ENCODE data around the gene NEK2.
A peak's percentile ranks its signal among the peaks of the same experiment; 100 is the strongest.
"Not testable (repeated sequence)": the region's sequence is repeated elsewhere in the genome, so short reads cannot be mapped to it uniquely, and the experiment has no call there.

NEK2 gene

GRCh38 chr1:211693911-211694310 lies 18.5 kb upstream of the NEK2 start:
- DNase-seq: not testable (repeated sequence)

- DNase-seq: no peak
Measured at GRCh38 chr1:211688421-211688820, 13.0 kb upstream of the NEK2 start.

GRCh38 chr1:211687462-211688215 lies 12.2 kb upstream of the NEK2 start:
- DNase-seq: no peak

- no peak for DNase-seq
Measured at GRCh38 chr1:211685823-211686222, 10.4 kb upstream of the NEK2 start.

GRCh38 chr1:211684791-211685190 lies 9.4 kb upstream of the NEK2 start:
- DNase-seq: no peak

- DNase-seq: no peak
Measured at GRCh38 chr1:211684331-211684730, 8.9 kb upstream of the NEK2 start.

GRCh38 chr1:211683396-211684297 lies 8.2 kb upstream of the NEK2 start:
- no peak for DNase-seq

GRCh38 chr1:211682186-211682585 lies 6.8 kb upstream of the NEK2 start:
- DNase-seq: not testable (repeated sequence)

- DNase-seq: peak; percentile 56
Measured at GRCh38 chr1:211680752-211681327, 5.4 kb upstream of the NEK2 start.

GRCh38 chr1:211677659-211678058 lies 2.2 kb upstream of the NEK2 start:
- DNase-seq: no peak

- no peak for DNase-seq
Measured at GRCh38 chr1:211676761-211677160, 1.3 kb upstream of the NEK2 start.

GRCh38 chr1:211676106-211676583 lies 724 bp upstream of the NEK2 start:
- no peak for DNase-seq

- DNase-seq: no peak
Measured at GRCh38 chr1:211667065-211667617, 8.3 kb downstream of the NEK2 start.

- DNase-seq: no peak
Measured at GRCh38 chr1:211660718-211661222, 14.7 kb downstream of the NEK2 start.

GRCh38 chr1:211656728-211657127 lies 18.7 kb downstream of the NEK2 start:
- DNase-seq: no peak

- peak; percentile 38 for DNase-seq
Measured at GRCh38 chr1:211654838-211655787, 20.3 kb downstream of the NEK2 start.

GRCh38 chr1:211653959-211654496 lies 21.4 kb downstream of the NEK2 start:
- DNase-seq: no peak

- DNase-seq: no peak
Measured at GRCh38 chr1:211653293-211653692, 22.1 kb downstream of the NEK2 start.

GRCh38 chr1:211652371-211652770 lies 23.1 kb downstream of the NEK2 start:
- DNase-seq: no peak

- no peak for DNase-seq
Measured at GRCh38 chr1:211650904-211651303, 24.5 kb downstream of the NEK2 start.
